A549 (cell line): ENCODE data around the gene MAJIN. TPM values are rescaled to one million over a fixed set of nuclear protein-coding genes. Genes with fewer than 3 reads are reported as not detected.

ENCODE experiments used
- ATAC-seq, 2 experiments: fragments of 200-7000 bp in 1 of 2; fragments of >200 bp in 1 of 2; cut with Nextera tagmentation in 1 of 2; cut with Tn5 transposase in 1 of 2; 3 replicates each; pipeline versions ENCODE4 v1.8.0 to v1.9.1; 2018 to 2020; ENCODE audit warnings: mild to moderate bottlenecking in 1 of 2, moderate library complexity in 1 of 2
- CTCF ChIA-PET: fragments of 300-600 bp; sonication (Branson Sonifier 250); formaldehyde crosslinking; extraction: SDS; loops from one replicate; lab custom pipeline; 2021; ENCODE audit warnings: antibody characterized with exemption, inconsistent platforms; lab: Yijun Ruan, JAX
- POLR2A ChIA-PET: fragments of 350-600 bp; formaldehyde crosslinking; extraction: SDS; loops from one replicate; lab custom pipeline; 2021; ENCODE audit warnings: antibody characterized with exemption, inconsistent platforms; lab: Yijun Ruan, JAX
- DNase-seq, 2 experiments: peaks; one replicate each; pipeline versions ENCODE4 v3.0.0 to v3.0.0-alpha.2; 2011 to 2016; ENCODE audit warnings: low read depth in 1 of 2, low spot score in 1 of 2
- FAIRE-seq: peaks from 2 replicates; lab custom pipeline; 2011; peaks lifted over from hg19 to GRCh38; lab: Jason Lieb, UNC
- H3K27ac ChIP-seq, 2 experiments: fragments of >200 bp; sonication (Bioruptor Twin); formaldehyde crosslinking; 3 replicates each; pipeline ENCODE4 v1.5.1; 2016 to 2017
- H3K4me1 ChIP-seq: fragments of >200 bp; sonication (Bioruptor Twin); formaldehyde crosslinking; 3 replicates; pipeline ENCODE4 v1.6.1; 2016
- H3K4me2 ChIP-seq: fragments of >200 bp; sonication (Bioruptor Twin); formaldehyde crosslinking; 3 replicates; pipeline ENCODE4 v1.6.1; 2016
- H3K4me3 ChIP-seq: fragments of >200 bp; sonication (Bioruptor Twin); formaldehyde crosslinking; 3 replicates; pipeline ENCODE4 v1.5.1; 2016
- H3K9me3 ChIP-seq: fragments of >200 bp; sonication (Bioruptor Twin); formaldehyde crosslinking; 3 replicates; pipeline ENCODE4 v1.6.1; 2016
- BCL3 ChIP-seq: fragments of >200 bp; sonication (Bioruptor Twin); formaldehyde crosslinking; IDR thresholded peaks from 3 replicates; pipeline ENCODE4 v1.6.1; 2016
- BHLHE40 ChIP-seq: IDR thresholded peaks from 2 replicates; pipeline ENCODE4 v1.6.1; 2012; ENCODE audit warnings: low read depth, low read length, inconsistent platforms
- CHD2 ChIP-seq: fragments of 150-350 bp; IDR thresholded peaks from 2 replicates; pipeline ENCODE4 v1.6.1; 2014; ENCODE audit warnings: low read length; ENCODE audit not compliant: partially characterized antibody
- CTCF ChIP-seq: fragments of >200 bp; sonication (Bioruptor Twin); formaldehyde crosslinking; IDR thresholded peaks from 3 replicates; pipeline ENCODE4 v1.5.1; 2016
- E2F6 ChIP-seq: IDR thresholded peaks from 2 replicates; pipeline ENCODE4 v1.6.1; 2012; ENCODE audit warnings: low read depth, borderline replicate concordance
- EP300 ChIP-seq, 2 experiments: fragments of >200 bp; sonication (Bioruptor Twin); formaldehyde crosslinking; IDR thresholded peaks; 2 replicates in 1 of 2; 3 replicates in 1 of 2; pipeline ENCODE4 v1.6.1; 2016 to 2017
- ESRRA ChIP-seq: fragments of 150-350 bp; IDR thresholded peaks from 2 replicates; pipeline ENCODE4 v1.6.1; 2014; ENCODE audit warnings: mild to moderate bottlenecking, low read length, borderline replicate concordance
- FOSL2 ChIP-seq, 2 experiments: fragments of 450-650 bp in 1 of 2; fragments of >200 bp in 1 of 2; sonication (Bioruptor Twin) in 1 of 2; formaldehyde crosslinking; IDR thresholded peaks; 2 replicates each; pipeline versions ENCODE4 v1.5.0 to v1.6.1; 2016 to 2020; ENCODE audit warnings: mild to moderate bottlenecking in 1 of 2, moderate library complexity in 1 of 2
- HES2 ChIP-seq: fragments of >200 bp; sonication (Bioruptor Twin); formaldehyde crosslinking; IDR thresholded peaks from 2 replicates; pipeline ENCODE4 v1.6.1; 2016
- HEYL ChIP-seq: fragments of 250-450 bp; sonication (Bioruptor Pico); IDR thresholded peaks from 2 replicates; pipeline ENCODE4 v1.8.0; 2021; ENCODE audit warnings: mild to moderate bottlenecking, moderate library complexity
- HMGXB4 ChIP-seq: fragments of 250-450 bp; sonication (Bioruptor Pico); IDR thresholded peaks from 2 replicates; pipeline ENCODE4 v1.5.0; 2021; ENCODE audit warnings: mild to moderate bottlenecking, moderate library complexity, borderline replicate concordance
- HOXB13 ChIP-seq: fragments of 250-450 bp; sonication (Bioruptor Pico); IDR thresholded peaks from 2 replicates; pipeline ENCODE4 v1.5.0; 2020; ENCODE audit warnings: low read depth, mild to moderate bottlenecking, moderate library complexity
- HOXB5 ChIP-seq: fragments of 250-450 bp; sonication (Bioruptor Pico); IDR thresholded peaks from 2 replicates; pipeline ENCODE4 v1.5.0; 2020; ENCODE audit warnings: mild to moderate bottlenecking, moderate library complexity
- JUN ChIP-seq, 2 experiments: fragments of >200 bp; sonication (Bioruptor Twin); formaldehyde crosslinking; IDR thresholded peaks; 2 replicates in 1 of 2; 3 replicates in 1 of 2; pipeline ENCODE4 v1.6.1; 2016 to 2017
- JUNB ChIP-seq: fragments of >200 bp; sonication (Bioruptor Twin); formaldehyde crosslinking; IDR thresholded peaks from 2 replicates; pipeline ENCODE4 v1.6.1; 2016
- KDM1A ChIP-seq: fragments of 200-600 bp; sonication (generic); IDR thresholded peaks from 2 replicates; pipeline ENCODE4 v1.6.1; 2016; ENCODE audit warnings: low read depth, mild to moderate bottlenecking
- MAX ChIP-seq: IDR thresholded peaks from 2 replicates; pipeline ENCODE4 v1.6.1; 2012
- NR3C1 ChIP-seq: fragments of >200 bp; sonication (Bioruptor Twin); formaldehyde crosslinking; IDR thresholded peaks from 3 replicates; pipeline ENCODE4 v1.6.1; 2017
- POLR2A ChIP-seq: IDR thresholded peaks from 2 replicates; pipeline ENCODE4 v1.6.1; 2012; ENCODE audit warnings: mild to moderate bottlenecking, low read length
- RAD21 ChIP-seq, 2 experiments: fragments of >200 bp in 1 of 2; sonication (Bioruptor Twin) in 1 of 2; formaldehyde crosslinking in 1 of 2; IDR thresholded peaks in 1 of 2; conservative IDR thresholded peaks in 1 of 2; 2 replicates in 1 of 2; 3 replicates in 1 of 2; pipeline ENCODE4 v1.6.1; 2012 to 2018; ENCODE audit warnings: inconsistent platforms in 1 of 2
- RNF2 ChIP-seq: fragments of 200-600 bp; sonication (generic); IDR thresholded peaks from 2 replicates; pipeline ENCODE4 v1.6.1; 2016; ENCODE audit warnings: low read depth, mild to moderate bottlenecking, antibody characterized with exemption, moderate library complexity, borderline replicate concordance
- SMC3 ChIP-seq: fragments of >200 bp; sonication (Bioruptor Twin); formaldehyde crosslinking; IDR thresholded peaks from 3 replicates; pipeline ENCODE4 v1.6.1; 2018; ENCODE audit warnings: inconsistent platforms
- SREBF2 ChIP-seq: fragments of 450-650 bp; IDR thresholded peaks from 2 replicates; pipeline ENCODE4 v1.6.1; 2014; ENCODE audit warnings: mild to moderate bottlenecking, moderate library complexity
- TFCP2L1 ChIP-seq: fragments of 250-450 bp; sonication (Bioruptor Pico); IDR thresholded peaks from 2 replicates; pipeline ENCODE4 v1.5.0; 2021; ENCODE audit warnings: mild to moderate bottlenecking
- USF2 ChIP-seq: fragments of 450-650 bp; IDR thresholded peaks from 2 replicates; pipeline ENCODE4 v1.6.1; 2014; ENCODE audit warnings: antibody characterized with exemption
- ZC3H11A ChIP-seq: fragments of 450-650 bp; IDR thresholded peaks from 2 replicates; pipeline ENCODE4 v1.6.1; 2014; ENCODE audit warnings: antibody characterized with exemption, mild to moderate bottlenecking
- WGBS: methylation state at CpG from one replicate; pipeline ENCODE4 v1.1.6; 2017; ENCODE audit errors: missing lambda C conversion rate; 5-methylcytosine and 5-hydroxymethylcytosine counted together
- polyA plus RNA-seq, 4 experiments: library from polyadenylated mRNA; depleted of rRNA in 3 of 4; stranded (reverse); fragments of >200 nt; fragmentation: RNase III in 1 of 4; extraction: RNeasy Plus Mini Kit Qiagen cat#74134 plus additional on column Dnase treatment in 1 of 4; gene quantifications; 2 replicates in 3 of 4; 3 replicates in 1 of 4; pipeline ENCODE4 v1.2.3, GENCODE V29; 2011 to 2017

MAJIN gene
- polyA plus RNA-seq, 2 of the 4 experiments (the other 2 are of a cell fraction): 0.12 TPM; not detected in 1

- Histone ChIP-seq H3K4me2 (peak overlapping the region; percentile 74), H3K9me3 (no peaks in the 10 kb centered on the region), H3K4me1 (peaks cover 26% of the 10 kb centered on the region), H3K27ac (peak overlapping the region; percentile 95 to 97), H3K4me3 (peak overlapping the region; percentile 65)
- TF ChIP-seq FOSL2 (IDR thresholded peaks at IDR 0.05): no peak
- TF ChIP-seq FOSL2 (CRISPR knock-in tag; IDR thresholded peaks at IDR 0.05): no peak
- no peak for TF ChIP-seq HOXB13 (CRISPR knock-in tag)
- TF ChIP-seq BHLHE40: no peak
- TF ChIP-seq USF2: no peak
- TF ChIP-seq RNF2: no peak
- TF ChIP-seq KDM1A: 0 out of 2 replicates have a peak, but pooled peaks have one; percentile 24
- TF ChIP-seq ZC3H11A: no peak
- TF ChIP-seq TFCP2L1 (CRISPR knock-in tag): no peak
- 43% methylated on average over 18 of the region's 23 CpGs for WGBS
- POLR2A ChIA-PET: interaction anchor here (0.8 to 1.2 kb wide), 4 partner anchors 18 to 171 kb away, joined by 3 to 4 read pairs (median 3); partner anchors contain the start of genes BATF2, CDC42BPG, MAJIN and TM7SF2
- FAIRE-seq (no peak), ATAC-seq (peak; percentile 34 to 36), DNase-seq (no peak)
- CTCF ChIA-PET: interaction anchor here (0.8 to 8.0 kb wide), 68 partner anchors 7 to 253 kb away, joined by 3 to 97 read pairs (median 6); partner anchors contain the start of genes BATF2, CDC42BPG, CDCA5 and EHD1
Observed at GRCh38 chr11:65014726-65015227, 42.9 kb upstream of the MAJIN start.

GRCh38 chr11:65013888-65014725 lies 42.2 kb upstream of the MAJIN start, which contains the start of gene ARL2:
Gene ARL2 (plus strand): TSS chr11:65014160. CDS start chr11:65014208, 48 bp downstream.
- H3K4me2 ChIP-seq: peak within 1 kb of the TSS; percentile 74
- FAIRE-seq (no peak), ATAC-seq (peak; percentile 90 to 92), DNase-seq (peak; percentile 91 to 94)
- peaks cover 26% of the 10 kb centered on the region for H3K4me1 ChIP-seq
- peak within 1 kb of the TSS; percentile 95 to 97 for H3K27ac ChIP-seq
- no peaks in the 10 kb centered on the region for H3K9me3 ChIP-seq
- POLR2A ChIA-PET: interaction anchor here (0.8 to 1.2 kb wide), 5 partner anchors 18 to 178 kb away, joined by 3 to 4 read pairs (median 3); partner anchors contain the start of genes BATF2, CDC42BPG, MAJIN and TM7SF2
- CTCF ChIA-PET: interaction anchor here (0.7 to 8.0 kb wide), 72 partner anchors 8 to 252 kb away, joined by 3 to 97 read pairs (median 6); partner anchors contain the start of genes BATF2, CDC42BPG, CDCA5 and EHD1
- H3K4me3 ChIP-seq: peak within 1 kb of the TSS; percentile 65
- 2% methylated on average over 25 of the region's 96 CpGs for WGBS
- TF ChIP-seq TFCP2L1 (CRISPR knock-in tag) (no peak), HES2 (no peak), CHD2 (no peak), SMC3 (peak; percentile 41; the same call in 2 of the 3 replicates), HEYL (CRISPR knock-in tag) (no peak), HMGXB4 (CRISPR knock-in tag) (peak; percentile 94), ESRRA (no peak), NR3C1 (no peak), MAX (peak; percentile 88), JUN (IDR thresholded peaks at IDR 0.05) (peak; percentile 23 to 87; a peak in 4 of 5 replicates), CTCF (peak; percentile 80), BCL3 (peak; percentile 38; the same call in 1 of the 3 replicates), POLR2A (peak; percentile 26), USF2 (peak; percentile 97), JUNB (no peak), SREBF2 (no peak), E2F6 (peak; percentile 85; the same call in 1 of the 2 replicates), HOXB5 (CRISPR knock-in tag) (peak; percentile 73), EP300 (IDR thresholded peaks at IDR 0.05) (no peak), RAD21 (conservative IDR thresholded peaks at IDR 0.05 in 1 of 2, IDR thresholded peaks at IDR 0.05 in 1 of 2) (peak; percentile 15 to 53; a peak in 3 of 5 replicates), BHLHE40 (peak; percentile 87)
